Inflammatory macrophage (primary cell): ENCODE measurements around the gene FHIT.
A peak's percentile ranks its signal among the peaks of the same experiment; 100 is the strongest.

Experiments
- DNase-seq, 2 donors: peaks; one replicate each; pipeline ENCODE4 v3.0.0-alpha.2; 2020 to 2022

The FHIT gene

GRCh38 chr3:60609446-60609845 is 641.8 kb downstream of the FHIT start:
- DNase-seq, result no peak

- DNase-seq, result no peak
These were observed 647.4 kb downstream of the FHIT start for GRCh38 chr3:60603860-60604259.

- no peak for DNase-seq
These were observed 650.4 kb downstream of the FHIT start for GRCh38 chr3:60600848-60601247.

- no peak for DNase-seq
These were observed 651.7 kb downstream of the FHIT start for GRCh38 chr3:60599586-60599985.

GRCh38 chr3:60598671-60599070 is 652.6 kb downstream of the FHIT start:
- DNase-seq, result no peak

GRCh38 chr3:60594025-60594424 is 657.2 kb downstream of the FHIT start:
- peak; percentile 64 to 73 for DNase-seq

GRCh38 chr3:60591267-60591666 is 660.0 kb downstream of the FHIT start:
- no peak for DNase-seq

- no peak for DNase-seq
These were observed 662.4 kb downstream of the FHIT start for GRCh38 chr3:60588806-60589205.

- DNase-seq, result no peak
These were observed 665.3 kb downstream of the FHIT start for GRCh38 chr3:60585918-60586317.

- DNase-seq, result no peak
These were observed 667.0 kb downstream of the FHIT start for GRCh38 chr3:60584250-60584649.

- no peak for DNase-seq
These were observed 669.0 kb downstream of the FHIT start for GRCh38 chr3:60582288-60582687.

- DNase-seq, result no peak
These were observed 670.4 kb downstream of the FHIT start for GRCh38 chr3:60580809-60581208.

- no peak for DNase-seq
These were observed 671.5 kb downstream of the FHIT start for GRCh38 chr3:60579734-60580133.

- no peak for DNase-seq
These were observed 672.3 kb downstream of the FHIT start for GRCh38 chr3:60578936-60579335.

GRCh38 chr3:60577601-60578000 is 673.7 kb downstream of the FHIT start:
- no peak for DNase-seq

GRCh38 chr3:60575718-60576272 is 675.5 kb downstream of the FHIT start:
- no peak for DNase-seq

GRCh38 chr3:60574046-60574769 is 677.0 kb downstream of the FHIT start:
- no peak for DNase-seq

- DNase-seq, result no peak
These were observed 677.8 kb downstream of the FHIT start for GRCh38 chr3:60573494-60573893.

- DNase-seq, result no peak
These were observed 679.7 kb downstream of the FHIT start for GRCh38 chr3:60571511-60571910.

GRCh38 chr3:60557122-60557521 is 694.1 kb downstream of the FHIT start:
- no peak for DNase-seq

- DNase-seq, result no peak
These were observed 695.4 kb downstream of the FHIT start for GRCh38 chr3:60555686-60556354.

- no peak for DNase-seq
These were observed 698.1 kb downstream of the FHIT start for GRCh38 chr3:60553144-60553543.

- DNase-seq, result no peak
These were observed 698.7 kb downstream of the FHIT start for GRCh38 chr3:60552581-60552980.
